SK-N-SH treated with all-trans-retinoic acid at 6 μM for 48 hours (cell line): ENCODE measurements around the gene ADH1B.

Experiments used
- ARNTL ChIP-seq: fragments of 450-650 bp; formaldehyde crosslinking; IDR thresholded peaks from 2 replicates; pipeline ENCODE4 v1.5.0; 2020; ENCODE audit warnings: low read depth, mild to moderate bottlenecking, moderate library complexity, borderline replicate concordance
- CSRNP3 ChIP-seq: fragments of 250-450 bp; sonication (Bioruptor Pico); IDR thresholded peaks from 2 replicates; pipeline ENCODE4 v1.5.1; 2021; ENCODE audit warnings: mild to moderate bottlenecking, moderate library complexity
- GLIS3 ChIP-seq: fragments of 250-450 bp; sonication (Bioruptor Pico); IDR thresholded peaks from 2 replicates; pipeline ENCODE4 v1.5.0; 2020; ENCODE audit warnings: mild to moderate bottlenecking, moderate library complexity
- ZFP3 ChIP-seq: fragments of 250-450 bp; sonication (Bioruptor Pico); IDR thresholded peaks from 2 replicates; pipeline ENCODE4 v1.5.0; 2020; ENCODE audit warnings: mild to moderate bottlenecking, moderate library complexity
- ZFP30 ChIP-seq: fragments of 450-650 bp; formaldehyde crosslinking; IDR thresholded peaks from 2 replicates; pipeline ENCODE4 v1.5.0; 2022; ENCODE audit warnings: mild to moderate bottlenecking, moderate library complexity
- ZNF565 ChIP-seq: fragments of 450-650 bp; formaldehyde crosslinking; conservative IDR thresholded peaks from 2 replicates; pipeline ENCODE4 v1.5.0; 2020; ENCODE audit warnings: low read depth, mild to moderate bottlenecking, moderate library complexity
- ZNF70 ChIP-seq: fragments of 450-650 bp; formaldehyde crosslinking; IDR thresholded peaks from 2 replicates; pipeline ENCODE4 v1.5.0; 2020; ENCODE audit warnings: mild to moderate bottlenecking, moderate library complexity
- TF ChIP-seq, protein P1 (sequence below): fragments of 250-450 bp; sonication (Bioruptor Pico); IDR thresholded peaks from 2 replicates; pipeline ENCODE4 v1.8.0; 2020; ENCODE audit warnings: mild to moderate bottlenecking, moderate library complexity, borderline replicate concordance
- TF ChIP-seq, protein P2 (sequence below): fragments of 250-450 bp; sonication (Bioruptor Pico); IDR thresholded peaks from 2 replicates; pipeline ENCODE4 v1.5.1; 2020; ENCODE audit warnings: low read depth, mild to moderate bottlenecking, moderate library complexity

DNA sequence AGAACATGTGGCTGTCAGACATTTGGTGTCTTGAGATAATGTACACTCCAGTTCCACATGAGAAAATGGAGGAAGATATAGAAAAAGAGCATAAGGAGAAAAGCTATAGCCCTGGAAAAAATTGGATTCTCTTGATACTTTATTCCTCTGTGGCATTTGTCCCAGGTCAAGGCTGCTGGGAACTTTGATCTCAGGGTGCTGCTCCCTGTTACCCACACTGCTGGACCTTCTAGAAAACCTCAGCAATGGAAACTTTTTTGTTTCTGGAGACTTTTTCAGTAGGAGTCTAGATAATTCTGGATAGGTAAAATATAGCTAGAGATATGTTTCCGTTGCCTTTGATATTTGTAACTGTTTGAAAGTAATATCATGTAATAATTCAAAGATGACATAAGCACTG is 20.2 kb upstream of the ADH1B start:
- no peak for TF ChIP-seq ARNTL (CRISPR knock-in tag)
- TF ChIP-seq, protein P1, sequence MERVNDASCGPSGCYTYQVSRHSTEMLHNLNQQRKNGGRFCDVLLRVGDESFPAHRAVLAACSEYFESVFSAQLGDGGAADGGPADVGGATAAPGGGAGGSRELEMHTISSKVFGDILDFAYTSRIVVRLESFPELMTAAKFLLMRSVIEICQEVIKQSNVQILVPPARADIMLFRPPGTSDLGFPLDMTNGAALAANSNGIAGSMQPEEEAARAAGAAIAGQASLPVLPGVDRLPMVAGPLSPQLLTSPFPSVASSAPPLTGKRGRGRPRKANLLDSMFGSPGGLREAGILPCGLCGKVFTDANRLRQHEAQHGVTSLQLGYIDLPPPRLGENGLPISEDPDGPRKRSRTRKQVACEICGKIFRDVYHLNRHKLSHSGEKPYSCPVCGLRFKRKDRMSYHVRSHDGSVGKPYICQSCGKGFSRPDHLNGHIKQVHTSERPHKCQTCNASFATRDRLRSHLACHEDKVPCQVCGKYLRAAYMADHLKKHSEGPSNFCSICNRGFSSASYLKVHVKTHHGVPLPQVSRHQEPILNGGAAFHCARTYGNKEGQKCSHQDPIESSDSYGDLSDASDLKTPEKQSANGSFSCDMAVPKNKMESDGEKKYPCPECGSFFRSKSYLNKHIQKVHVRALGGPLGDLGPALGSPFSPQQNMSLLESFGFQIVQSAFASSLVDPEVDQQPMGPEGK = no peak
- no peak for TF ChIP-seq ZNF70 (CRISPR knock-in tag)
- TF ChIP-seq ZFP30 (CRISPR knock-in tag) = no peak
- no peak for TF ChIP-seq CSRNP3 (CRISPR knock-in tag)
- TF ChIP-seq ZFP3 (CRISPR knock-in tag) = no peak
- TF ChIP-seq, protein P2, sequence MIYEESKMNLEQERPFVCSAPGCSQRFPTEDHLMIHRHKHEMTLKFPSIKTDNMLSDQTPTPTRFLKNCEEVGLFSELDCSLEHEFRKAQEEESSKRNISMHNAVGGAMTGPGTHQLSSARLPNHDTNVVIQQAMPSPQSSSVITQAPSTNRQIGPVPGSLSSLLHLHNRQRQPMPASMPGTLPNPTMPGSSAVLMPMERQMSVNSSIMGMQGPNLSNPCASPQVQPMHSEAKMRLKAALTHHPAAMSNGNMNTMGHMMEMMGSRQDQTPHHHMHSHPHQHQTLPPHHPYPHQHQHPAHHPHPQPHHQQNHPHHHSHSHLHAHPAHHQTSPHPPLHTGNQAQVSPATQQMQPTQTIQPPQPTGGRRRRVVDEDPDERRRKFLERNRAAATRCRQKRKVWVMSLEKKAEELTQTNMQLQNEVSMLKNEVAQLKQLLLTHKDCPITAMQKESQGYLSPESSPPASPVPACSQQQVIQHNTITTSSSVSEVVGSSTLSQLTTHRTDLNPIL = no peak
- no peak for TF ChIP-seq GLIS3
- no peak for TF ChIP-seq ZNF565 (CRISPR knock-in tag)
